Caco-2 (cell line): ENCODE results near the gene CACNB2. TPM values are rescaled to one million over a fixed set of nuclear protein-coding genes. Genes with fewer than 3 reads are reported as not detected.
A peak's percentile ranks its signal among the peaks of the same experiment; 100 is the strongest.

ENCODE experiments used
- BruUV-seq: library from RNA; stranded (reverse); fragments of 400-500 nt; replicated peaks from 2 replicates; lab custom pipeline; 2021; lab: Mats Ljungman, UMichigan
- CTCF ChIA-PET: fragments of 300-600 bp; sonication (Branson Sonifier 250); formaldehyde crosslinking; loops from one replicate; lab custom pipeline; 2022; ENCODE audit warnings: antibody characterized with exemption; lab: Charles Lee
- POLR2A ChIA-PET: fragments of 300-600 bp; sonication (Branson Sonifier 250); formaldehyde crosslinking; loops from one replicate; lab custom pipeline; 2022; ENCODE audit warnings: antibody characterized with exemption; lab: Charles Lee
- DNase-seq, 2 experiments: peaks; one replicate each; pipeline versions ENCODE4 v3.0.0 to v3.0.0-alpha.2; 2020 to 2022
- H3K27me3 ChIP-seq: replicated peaks from 2 replicates; pipeline ENCODE4 v1.6.0; 2011; ENCODE audit warnings: low read length; ENCODE audit not compliant: control insufficient read depth, insufficient read depth
- H3K36me3 ChIP-seq: 2 replicates; pipeline ENCODE4 v1.5.1; 2011; ENCODE audit warnings: low read length; ENCODE audit not compliant: control insufficient read depth, insufficient read depth
- H3K4me1 ChIP-seq: fragments of 250-450 bp; sonication (Bioruptor Pico); 2 replicates; pipeline ENCODE4 v1.5.1; 2020; ENCODE audit warnings: mild to moderate bottlenecking
- H3K4me3 ChIP-seq: 2 replicates; pipeline ENCODE4 v1.5.1; 2011; ENCODE audit warnings: low read depth, mild to moderate bottlenecking, control low read depth, low read length
- H3K9me3 ChIP-seq: fragments of 250-450 bp; sonication (Bioruptor Pico); 2 replicates; pipeline ENCODE4 v1.5.1; 2020; ENCODE audit warnings: mild to moderate bottlenecking, moderate library complexity
- H3K27ac Mint-ChIP-seq: one replicate; pipeline ENCODE4 v1.8.0; 2022; ENCODE audit warnings: mixed read lengths; ENCODE audit not compliant: unreplicated experiment
- H3K27me3 Mint-ChIP-seq: one replicate; pipeline ENCODE4 v1.8.0; 2022; ENCODE audit warnings: mixed read lengths; ENCODE audit not compliant: insufficient read depth, unreplicated experiment
- H3K36me3 Mint-ChIP-seq: one replicate; pipeline ENCODE4 v1.8.0; 2022; ENCODE audit warnings: mild to moderate bottlenecking, mixed read lengths; ENCODE audit not compliant: insufficient read depth, unreplicated experiment
- H3K4me1 Mint-ChIP-seq: one replicate; pipeline ENCODE4 v1.8.0; 2022; ENCODE audit warnings: low read depth, mixed read lengths; ENCODE audit not compliant: unreplicated experiment
- H3K4me3 Mint-ChIP-seq: one replicate; pipeline ENCODE4 v1.8.0; 2022; ENCODE audit warnings: mild to moderate bottlenecking, moderate library complexity, mixed read lengths; ENCODE audit not compliant: unreplicated experiment
- H3K9me3 Mint-ChIP-seq: one replicate; pipeline ENCODE4 v1.8.0; 2022; ENCODE audit warnings: mixed read lengths; ENCODE audit not compliant: unreplicated experiment
- CTCF ChIP-seq, 2 experiments: fragments of 200-600 bp in 1 of 2; IDR thresholded peaks; 1 replicate in 1 of 2; 2 replicates in 1 of 2; pipeline versions ENCODE4 v1.5.1 to v1.8.0; 2011 to 2022; ENCODE audit warnings: antibody characterized with exemption in 1 of 2, control low read depth in 1 of 2, inconsistent platforms in 1 of 2, low read depth in 1 of 2, low read length in 1 of 2, mild to moderate bottlenecking in 1 of 2, moderate library complexity in 1 of 2; ENCODE audit not compliant: insufficient read depth in 1 of 2, severe bottlenecking in 1 of 2, unreplicated experiment in 1 of 2
- intact Hi-C: fragments of 100-400 bp; cut with micrococcal nuclease; formaldehyde crosslinking; loops from one replicate; pipeline ENCODE4 v1.10.0; 2022; ENCODE audit not compliant: unreplicated experiment
- total RNA-seq: library from RNA; stranded (reverse); gene quantifications from 2 replicates; pipeline ENCODE4 v1.2.3, GENCODE V29; 2022

The CACNB2 gene
- total RNA-seq, 1 experiment from 2014 or later = 0.98 TPM

DNA sequence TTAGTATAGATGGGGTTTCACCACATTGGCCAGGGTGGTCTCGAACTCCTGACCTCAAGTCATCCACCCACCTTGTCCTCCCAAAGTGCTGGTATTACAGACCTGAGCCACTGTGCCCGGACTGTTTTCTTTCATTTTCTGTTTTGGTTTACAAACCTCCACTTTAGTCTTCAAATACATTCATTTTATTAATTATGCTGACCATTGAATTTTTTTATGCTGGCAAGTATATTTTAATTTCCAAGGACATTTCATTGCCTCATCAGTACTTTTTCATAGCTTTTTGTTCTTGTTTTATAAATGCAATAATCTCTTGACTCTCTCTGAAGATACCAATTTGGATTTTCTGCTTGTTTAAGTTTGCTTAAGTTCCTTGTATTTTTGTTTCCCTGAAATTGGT is 170.5 kb downstream of the CACNB2 start:
- no peaks in the 10 kb centered on the region for H3K9me3 ChIP-seq
- H3K4me3 ChIP-seq = no peak overlapping the region
- peaks cover 2% of the 10 kb centered on the region for H3K27me3 ChIP-seq
- no peaks in the 10 kb centered on the region for H3K9me3 Mint-ChIP-seq
- H3K4me1 ChIP-seq = no peaks in the 10 kb centered on the region
- DNase-seq = no peak
- no peak overlapping the region for H3K27ac Mint-ChIP-seq
- H3K4me1 Mint-ChIP-seq = no peaks in the 10 kb centered on the region
- no TSS peak for BruUV-seq
- H3K36me3 ChIP-seq = no peaks in the 10 kb centered on the region
- POLR2A ChIA-PET = no interaction called here
- CTCF ChIA-PET = no interaction called here
- TF ChIP-seq CTCF (IDR thresholded peaks at IDR 0.05; ENCODE audit: insufficient read depth in 1 of 2, low read depth in 1 of 2, low read length in 1 of 2, severe bottlenecking in 1 of 2, unreplicated experiment in 1 of 2) = no peak
- intact Hi-C loops = loop anchor here (5.0 to 10.0 kb wide), 2 partner anchors 164 to 403 kb away; no protein-coding TSS in a partner anchor
- H3K4me3 Mint-ChIP-seq = no peak overlapping the region
- H3K36me3 Mint-ChIP-seq = no peaks in the 10 kb centered on the region
- peaks cover 22% of the 10 kb centered on the region for H3K27me3 Mint-ChIP-seq

- H3K36me3 Mint-ChIP-seq = no peaks in the 10 kb centered on the region
- no peak overlapping the region for H3K4me3 Mint-ChIP-seq
- intact Hi-C loops = loop anchor here (1.0 to 10.0 kb wide), 4 partner anchors 96 to 465 kb away; no protein-coding TSS in a partner anchor
- H3K27ac Mint-ChIP-seq = no peak overlapping the region
- no peak overlapping the region for H3K4me3 ChIP-seq
- peak; percentile 46 to 71 for TF ChIP-seq CTCF (IDR thresholded peaks at IDR 0.05; ENCODE audit: insufficient read depth in 1 of 2, low read depth in 1 of 2, low read length in 1 of 2, severe bottlenecking in 1 of 2, unreplicated experiment in 1 of 2)
- CTCF ChIA-PET = interaction anchor here (1.0 kb wide), 1 partner anchor 13 kb away, joined by 3 read pairs; no protein-coding TSS in a partner anchor
- no peaks in the 10 kb centered on the region for H3K9me3 ChIP-seq
- BruUV-seq = no TSS peak
- no peaks in the 10 kb centered on the region for H3K4me1 ChIP-seq
- no peaks in the 10 kb centered on the region for H3K9me3 Mint-ChIP-seq
- H3K36me3 ChIP-seq = no peaks in the 10 kb centered on the region
- DNase-seq = peak in 1 of 2 experiments; percentile 29
- POLR2A ChIA-PET = no interaction called here
- peaks cover 2% of the 10 kb centered on the region for H3K27me3 ChIP-seq
- H3K4me1 Mint-ChIP-seq = no peaks in the 10 kb centered on the region
- peaks cover 15% of the 10 kb centered on the region for H3K27me3 Mint-ChIP-seq
Measured at GRCh38 chr10:18312374-18313139, 172.3 kb downstream of the CACNB2 start.

DNA sequence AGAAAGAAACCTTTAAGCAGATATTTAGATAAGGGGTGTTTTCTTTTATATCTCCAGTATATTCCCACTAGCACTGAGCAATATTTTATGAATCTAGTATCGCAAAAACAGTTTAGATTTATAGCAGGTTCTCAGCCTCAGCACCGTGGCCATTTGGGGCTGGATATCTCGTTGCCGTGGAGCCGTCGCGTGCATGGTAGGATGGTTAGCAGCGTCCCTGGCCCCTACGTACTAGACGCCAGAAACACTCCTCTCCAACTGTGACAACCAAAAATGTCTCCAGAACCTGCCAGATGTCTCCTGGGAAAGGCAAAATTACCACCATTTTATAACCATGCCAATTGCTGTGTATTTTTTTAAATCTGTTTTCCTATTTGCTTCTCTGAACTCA is 172.9 kb downstream of the CACNB2 start:
- H3K4me3 Mint-ChIP-seq = no peak overlapping the region
- Histone ChIP-seq H3K4me3 (no peak overlapping the region), H3K27me3 (peaks cover 2% of the 10 kb centered on the region), H3K36me3 (no peaks in the 10 kb centered on the region), H3K9me3 (no peaks in the 10 kb centered on the region), H3K4me1 (no peaks in the 10 kb centered on the region)
- ChIA-PET POLR2A (no interaction called here), CTCF (interaction anchor here (1.0 kb wide), 1 partner anchor 13 kb away, joined by 3 read pairs; no protein-coding TSS in a partner anchor)
- H3K36me3 Mint-ChIP-seq = no peaks in the 10 kb centered on the region
- no peak for TF ChIP-seq CTCF (IDR thresholded peaks at IDR 0.05; ENCODE audit: insufficient read depth in 1 of 2, low read depth in 1 of 2, low read length in 1 of 2, severe bottlenecking in 1 of 2, unreplicated experiment in 1 of 2)
- no TSS peak for BruUV-seq
- H3K9me3 Mint-ChIP-seq = no peaks in the 10 kb centered on the region
- no peaks in the 10 kb centered on the region for H3K4me1 Mint-ChIP-seq
- no peak overlapping the region for H3K27ac Mint-ChIP-seq
- intact Hi-C loops = loop anchor here (5.0 to 10.0 kb wide), 2 partner anchors 162 to 406 kb away; no protein-coding TSS in a partner anchor
- H3K27me3 Mint-ChIP-seq = peaks cover 21% of the 10 kb centered on the region
- no peak for DNase-seq
